Ishikawa (cell line): ENCODE measurements around the gene SLC46A3.

Experiments used
- CEBPB ChIP-seq: IDR thresholded peaks from 2 replicates; pipeline ENCODE4 v1.6.1; 2012
- CREB1 ChIP-seq: IDR thresholded peaks from 2 replicates; pipeline ENCODE4 v1.6.1; 2012; ENCODE audit warnings: low read depth
- EGR1 ChIP-seq: IDR thresholded peaks from 2 replicates; pipeline ENCODE4 v1.6.1; 2012
- EP300 ChIP-seq: IDR thresholded peaks from 2 replicates; pipeline ENCODE4 v1.6.1; 2012; ENCODE audit warnings: borderline replicate concordance
- FOXM1 ChIP-seq: IDR thresholded peaks from 2 replicates; pipeline ENCODE4 v1.6.1; 2012; ENCODE audit warnings: low read depth, borderline replicate concordance
- NFIC ChIP-seq: IDR thresholded peaks from 2 replicates; pipeline ENCODE4 v1.6.1; 2012
- RAD21 ChIP-seq: IDR thresholded peaks from 2 replicates; pipeline ENCODE4 v1.6.1; 2012; ENCODE audit warnings: low read depth
- REST ChIP-seq: IDR thresholded peaks from 2 replicates; pipeline ENCODE4 v1.6.1; 2012; ENCODE audit warnings: low read depth, mild to moderate bottlenecking
- TAF1 ChIP-seq: IDR thresholded peaks from 2 replicates; pipeline ENCODE4 v1.6.1; 2012; ENCODE audit warnings: low read depth, mild to moderate bottlenecking
- TCF12 ChIP-seq: IDR thresholded peaks from 2 replicates; pipeline ENCODE4 v1.6.1; 2012; ENCODE audit warnings: low read depth
- TEAD4 ChIP-seq: IDR thresholded peaks from 2 replicates; pipeline ENCODE4 v1.6.1; 2012
- USF1 ChIP-seq: IDR thresholded peaks from 2 replicates; pipeline ENCODE4 v1.6.1; 2012
- YY1 ChIP-seq: IDR thresholded peaks from 2 replicates; pipeline ENCODE4 v1.6.1; 2012; ENCODE audit warnings: low read depth
- ZBTB7A ChIP-seq: IDR thresholded peaks from 2 replicates; pipeline ENCODE4 v1.6.1; 2012; ENCODE audit warnings: low read depth
- TF ChIP-seq, protein P1 (sequence below): IDR thresholded peaks from 2 replicates; pipeline ENCODE4 v1.6.1; 2012

The SLC46A3 gene

DNA sequence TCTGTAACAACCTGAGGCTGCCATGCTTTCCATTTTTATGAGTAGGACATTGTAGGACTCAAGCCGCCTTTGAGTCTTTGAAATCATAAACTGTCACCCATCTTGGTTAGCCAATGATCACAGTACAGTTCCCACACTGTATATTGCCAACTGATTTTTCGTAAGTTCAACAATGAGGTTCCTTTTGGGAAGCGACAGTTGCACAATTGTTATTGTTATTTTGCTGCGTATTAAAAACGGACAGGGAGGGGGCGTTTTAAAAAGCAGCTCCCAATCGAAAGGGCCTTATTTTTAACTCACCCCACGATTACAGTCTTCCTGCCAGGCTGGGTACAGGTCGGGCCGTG is 601 bp downstream of the SLC46A3 start:
- no peak for TF ChIP-seq EGR1
- no peak for TF ChIP-seq TEAD4
- TF ChIP-seq TAF1: no peak
- no peak for TF ChIP-seq TCF12
- TF ChIP-seq USF1: no peak
- TF ChIP-seq CREB1: no peak
- no peak for TF ChIP-seq ZBTB7A
- TF ChIP-seq RAD21: no peak
- TF ChIP-seq NFIC: no peak
- TF ChIP-seq EP300: no peak
- TF ChIP-seq, protein P1, sequence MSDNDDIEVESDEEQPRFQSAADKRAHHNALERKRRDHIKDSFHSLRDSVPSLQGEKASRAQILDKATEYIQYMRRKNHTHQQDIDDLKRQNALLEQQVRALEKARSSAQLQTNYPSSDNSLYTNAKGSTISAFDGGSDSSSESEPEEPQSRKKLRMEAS: no peak

DNA sequence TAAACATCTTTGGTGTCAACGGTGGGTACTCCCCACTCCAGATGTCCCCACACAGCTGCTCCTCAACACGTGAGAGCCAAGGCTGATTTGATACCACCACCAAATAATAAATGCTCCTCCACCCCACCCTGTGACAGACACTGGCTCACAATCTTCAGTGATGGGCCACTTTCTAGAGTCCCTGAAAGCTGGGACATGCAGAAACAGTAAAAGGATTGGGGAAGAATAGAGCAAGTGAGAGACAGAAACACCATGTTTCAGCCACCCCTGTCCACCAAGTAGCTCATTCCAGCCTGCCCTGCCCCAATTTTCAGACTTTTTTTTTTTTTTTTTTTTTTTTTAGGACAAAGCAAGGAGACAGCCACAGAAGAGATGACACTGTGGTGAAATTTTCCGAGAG is 1.6 kb downstream of the SLC46A3 start:
- TF ChIP-seq TAF1: no peak
- TF ChIP-seq CREB1: no peak
- no peak for TF ChIP-seq TEAD4
- TF ChIP-seq FOXM1: no peak
- TF ChIP-seq YY1: no peak
- no peak for TF ChIP-seq EP300
- no peak for TF ChIP-seq RAD21
- no peak for TF ChIP-seq USF1
- TF ChIP-seq CEBPB: no peak
- TF ChIP-seq REST: no peak
- TF ChIP-seq TCF12: no peak
- TF ChIP-seq, protein P1: no peak
- TF ChIP-seq ZBTB7A: no peak
- TF ChIP-seq NFIC: no peak

DNA sequence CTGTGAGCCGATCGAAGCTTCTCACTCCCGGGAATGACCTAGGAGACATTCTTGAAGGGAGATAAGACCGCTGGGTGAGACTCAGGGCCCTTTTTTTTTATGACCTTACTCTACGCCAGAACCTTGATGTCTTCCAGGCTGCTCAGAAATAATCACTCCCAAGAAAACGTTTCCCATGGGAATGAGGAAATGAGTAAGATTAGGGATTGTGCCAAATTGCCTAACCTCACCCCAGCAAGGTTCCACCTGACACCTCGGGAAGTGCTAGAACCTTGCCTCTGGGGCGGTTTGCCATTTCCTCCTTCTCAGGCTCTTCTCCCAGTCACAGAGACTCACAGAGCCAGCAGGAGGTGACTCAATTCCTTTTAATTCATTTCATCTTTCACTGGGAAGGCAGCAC is 2.3 kb downstream of the SLC46A3 start:
- TF ChIP-seq TCF12 (no peak), FOXM1 (no peak), ZBTB7A (no peak), CREB1 (no peak), TEAD4 (no peak), EP300 (no peak), NFIC (no peak), TAF1 (no peak), REST (no peak), CEBPB (no peak), USF1 (no peak), RAD21 (no peak), EGR1 (no peak), YY1 (no peak)
- TF ChIP-seq, protein P1: no peak

GRCh38 chr13:28714651-28715050 is 4.1 kb downstream of the SLC46A3 start:
- TF ChIP-seq ZBTB7A: no peak
- no peak for TF ChIP-seq TCF12
- TF ChIP-seq EGR1: no peak

GRCh38 chr13:28710161-28710560 is 8.6 kb downstream of the SLC46A3 start:
- no peak for TF ChIP-seq CREB1
- no peak for TF ChIP-seq TEAD4
- TF ChIP-seq EP300: no peak
- no peak for TF ChIP-seq ZBTB7A
- no peak for TF ChIP-seq RAD21
- TF ChIP-seq YY1: no peak
- no peak for TF ChIP-seq TCF12
- TF ChIP-seq, protein P1: no peak
- no peak for TF ChIP-seq NFIC
- no peak for TF ChIP-seq CEBPB
- no peak for TF ChIP-seq REST
- TF ChIP-seq USF1: no peak
- TF ChIP-seq EGR1: no peak
